ENCODE measurements around the gene BPIFA2. TPM values are rescaled to one million over a fixed set of nuclear protein-coding genes. Genes with fewer than 3 reads are reported as not detected.

Gene BPIFA2
- total RNA-seq, 4 donors from 2014 or later, result not detected

DNA sequence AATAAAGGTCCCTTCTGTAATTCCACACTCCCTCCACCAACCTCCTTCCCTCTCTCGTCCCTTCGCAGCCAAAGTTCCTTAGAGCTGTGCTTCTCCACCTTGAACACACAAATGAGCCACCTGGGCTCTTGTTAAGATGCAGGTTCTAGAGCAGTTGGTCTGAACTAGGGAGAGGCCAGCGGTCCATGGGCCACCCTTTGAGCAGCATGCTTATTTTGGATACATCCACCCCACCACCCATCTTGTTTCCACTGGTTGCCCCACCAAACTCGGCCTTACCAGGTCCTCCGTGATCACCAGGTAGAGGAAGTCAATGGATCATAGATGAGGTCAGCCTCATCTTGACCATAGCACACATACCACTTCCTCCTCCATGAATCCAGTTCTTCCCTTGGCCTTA lies 7.3 kb upstream of the BPIFA2 start:
- no peak for DNase-seq
- TF ChIP-seq POLR2A (IDR thresholded peaks at IDR 0.05), result no peak
- TF ChIP-seq, protein P1, sequence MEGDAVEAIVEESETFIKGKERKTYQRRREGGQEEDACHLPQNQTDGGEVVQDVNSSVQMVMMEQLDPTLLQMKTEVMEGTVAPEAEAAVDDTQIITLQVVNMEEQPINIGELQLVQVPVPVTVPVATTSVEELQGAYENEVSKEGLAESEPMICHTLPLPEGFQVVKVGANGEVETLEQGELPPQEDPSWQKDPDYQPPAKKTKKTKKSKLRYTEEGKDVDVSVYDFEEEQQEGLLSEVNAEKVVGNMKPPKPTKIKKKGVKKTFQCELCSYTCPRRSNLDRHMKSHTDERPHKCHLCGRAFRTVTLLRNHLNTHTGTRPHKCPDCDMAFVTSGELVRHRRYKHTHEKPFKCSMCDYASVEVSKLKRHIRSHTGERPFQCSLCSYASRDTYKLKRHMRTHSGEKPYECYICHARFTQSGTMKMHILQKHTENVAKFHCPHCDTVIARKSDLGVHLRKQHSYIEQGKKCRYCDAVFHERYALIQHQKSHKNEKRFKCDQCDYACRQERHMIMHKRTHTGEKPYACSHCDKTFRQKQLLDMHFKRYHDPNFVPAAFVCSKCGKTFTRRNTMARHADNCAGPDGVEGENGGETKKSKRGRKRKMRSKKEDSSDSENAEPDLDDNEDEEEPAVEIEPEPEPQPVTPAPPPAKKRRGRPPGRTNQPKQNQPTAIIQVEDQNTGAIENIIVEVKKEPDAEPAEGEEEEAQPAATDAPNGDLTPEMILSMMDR (IDR thresholded peaks at IDR 0.05), result no peak
- Histone ChIP-seq H3K27me3 (no peaks in the 10 kb centered on the region), H3K4me3 (replicated peaks in 1 of 3) (no peak overlapping the region), H3K9me3 (no peaks in the 10 kb centered on the region), H3K36me3 (no peaks in the 10 kb centered on the region), H3K4me1 (no peaks in the 10 kb centered on the region), H3K27ac (no peak overlapping the region)
- intact Hi-C loops (cut with DNase I), result no loop called here
- WGBS, 2 donors, result 93 to 96% methylated on average over 5 of the region's 5 CpGs

DNA sequence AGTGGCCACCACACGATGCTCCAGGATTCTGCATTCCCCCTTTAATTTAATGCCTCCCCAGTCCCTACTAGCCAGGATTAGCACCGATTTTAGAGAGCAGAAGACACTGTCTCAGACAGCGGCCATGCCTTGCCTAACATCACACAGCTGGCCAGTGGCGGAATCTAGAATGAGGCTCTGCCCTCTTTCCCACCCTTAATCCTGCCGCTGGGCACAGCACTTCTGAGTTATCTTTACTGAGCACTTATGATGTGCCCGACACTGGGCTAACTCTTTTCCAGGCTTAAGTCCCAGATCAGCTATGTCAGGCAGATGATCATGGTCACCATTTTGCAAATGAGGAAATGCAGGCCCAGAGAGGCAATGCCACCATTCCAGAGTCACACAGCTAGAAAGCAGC lies 5.6 kb upstream of the BPIFA2 start:
- WGBS, 2 donors, result 88 to 95% methylated on average over 6 of the region's 6 CpGs

DNA sequence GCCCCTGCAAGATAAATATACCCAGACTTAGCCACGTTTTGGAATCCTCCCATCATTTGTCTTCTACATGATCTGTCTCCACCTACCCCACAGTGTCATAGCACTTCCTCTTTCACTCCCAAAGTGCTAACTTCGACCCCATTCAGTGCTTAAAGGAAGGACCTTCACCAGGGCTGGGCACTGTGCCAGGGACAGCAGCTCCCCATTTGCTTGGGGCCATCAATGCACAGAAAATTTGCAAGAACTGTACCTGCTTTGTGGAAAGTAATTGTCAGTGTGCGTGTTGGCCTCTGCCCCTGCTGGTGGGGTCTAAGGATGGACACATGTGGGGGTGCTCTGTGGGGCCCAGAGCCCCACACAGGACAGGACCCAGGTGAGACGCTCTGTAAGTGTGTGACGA lies 5.2 kb upstream of the BPIFA2 start:
- intact Hi-C loops (cut with DNase I), result no loop called here
- Histone ChIP-seq H3K27ac (no peak overlapping the region), H3K36me3 (no peaks in the 10 kb centered on the region), H3K4me3 (replicated peaks in 1 of 3) (no peak overlapping the region), H3K9me3 (no peaks in the 10 kb centered on the region), H3K27me3 (no peaks in the 10 kb centered on the region), H3K4me1 (no peaks in the 10 kb centered on the region)
- WGBS, 2 donors, result 63 to 76% methylated on average over 5 of the region's 5 CpGs
- no peak for DNase-seq
- no peak for TF ChIP-seq POLR2A (IDR thresholded peaks at IDR 0.05)
- TF ChIP-seq, protein P1 (IDR thresholded peaks at IDR 0.05), result no peak

More for the DNA sequence above, 5.6 kb upstream of the BPIFA2 start:
- H3K9me3 ChIP-seq, result no peaks in the 10 kb centered on the region
- H3K36me3 ChIP-seq, result no peaks in the 10 kb centered on the region
- no peaks in the 10 kb centered on the region for H3K27me3 ChIP-seq
- H3K4me1 ChIP-seq, result no peaks in the 10 kb centered on the region
- no peak overlapping the region for H3K4me3 ChIP-seq (replicated peaks in 1 of 3)
- TF ChIP-seq POLR2A (IDR thresholded peaks at IDR 0.05), result no peak
- TF ChIP-seq, protein P1 (IDR thresholded peaks at IDR 0.05), result no peak
- DNase-seq, result no peak
- intact Hi-C loops (cut with DNase I), result no loop called here
- no peak overlapping the region for H3K27ac ChIP-seq

DNA sequence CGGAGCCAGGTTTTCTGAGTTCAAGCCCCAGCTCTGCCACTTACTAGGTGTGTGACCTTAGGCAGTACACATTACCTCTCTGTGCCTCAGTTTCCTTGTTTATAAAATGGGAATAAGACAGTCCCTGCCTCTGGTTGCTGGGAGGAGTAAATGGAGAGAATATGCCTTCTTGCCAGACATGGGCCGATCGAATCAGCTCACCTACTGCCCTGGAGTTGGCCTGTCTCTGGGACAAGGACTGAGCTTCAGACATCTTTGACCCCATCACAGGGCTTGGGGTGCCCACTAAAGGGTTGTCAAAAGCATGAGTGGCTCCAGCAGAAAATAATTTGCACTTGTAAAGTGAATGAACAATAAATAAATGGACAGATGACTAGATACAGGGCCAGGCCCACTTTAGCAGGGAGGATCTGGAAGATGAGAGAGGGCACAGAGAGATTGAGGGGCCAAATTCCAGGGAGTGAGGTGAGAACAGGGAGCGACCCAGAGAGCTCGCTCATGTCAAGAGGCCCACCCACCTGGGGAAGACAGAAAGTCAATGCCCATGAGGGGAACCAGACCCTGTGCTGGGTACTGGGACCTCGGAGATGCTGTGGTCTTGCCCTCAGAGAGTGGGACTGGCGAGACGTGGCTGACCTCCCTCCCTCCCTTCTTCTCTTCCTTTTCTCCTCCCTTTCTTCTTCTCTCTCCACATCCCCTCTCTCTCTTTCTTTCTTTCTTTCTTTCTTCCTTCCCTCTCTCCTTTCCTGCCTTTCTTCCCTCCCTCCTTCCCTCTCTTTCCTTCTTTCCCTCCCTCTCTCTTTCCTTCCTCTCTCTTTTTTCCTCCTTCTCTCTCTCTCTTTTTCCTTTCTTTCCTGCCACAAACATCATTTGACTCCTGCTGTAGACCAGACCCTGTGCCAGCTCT lies 3.9 kb upstream of the BPIFA2 start:
- TF ChIP-seq POLR2A (IDR thresholded peaks at IDR 0.05), result no peak
- TF ChIP-seq, protein P1 (IDR thresholded peaks at IDR 0.05), result no peak
- H3K36me3 ChIP-seq, result no peaks in the 10 kb centered on the region
- no peak for DNase-seq
- no peaks in the 10 kb centered on the region for H3K9me3 ChIP-seq
- no peaks in the 10 kb centered on the region for H3K4me1 ChIP-seq
- 84 to 89% methylated on average over 8 of the region's 8 CpGs for WGBS, 2 donors
- no peaks in the 10 kb centered on the region for H3K27me3 ChIP-seq
- H3K27ac ChIP-seq, result no peak overlapping the region
- intact Hi-C loops (cut with DNase I), result no loop called here
- no peak overlapping the region for H3K4me3 ChIP-seq (replicated peaks in 1 of 3)

DNA sequence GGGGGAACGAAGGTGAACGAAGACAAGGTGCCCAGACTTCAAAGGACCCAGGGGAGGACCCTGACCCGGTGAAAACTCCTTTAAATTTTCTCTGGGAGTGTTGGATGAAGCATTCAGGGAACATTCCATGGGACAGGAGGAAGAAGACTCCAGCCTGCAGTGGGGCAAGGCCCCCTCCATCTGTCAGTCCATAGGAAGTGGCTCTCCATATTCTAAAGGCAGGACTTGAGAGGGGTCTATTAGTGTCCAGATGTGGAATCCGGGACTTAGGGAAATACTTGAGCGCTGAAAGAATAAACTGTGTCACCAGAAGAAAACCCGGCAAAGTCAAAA lies 3.2 kb upstream of the BPIFA2 start:
- Histone ChIP-seq H3K4me1 (no peaks in the 10 kb centered on the region), H3K9me3 (no peaks in the 10 kb centered on the region), H3K4me3 (replicated peaks in 1 of 3) (no peak overlapping the region), H3K27me3 (no peaks in the 10 kb centered on the region), H3K27ac (no peak overlapping the region), H3K36me3 (no peaks in the 10 kb centered on the region)
- WGBS, 2 donors, result 78 to 83% methylated on average over 6 of the region's 6 CpGs
- TF ChIP-seq POLR2A (IDR thresholded peaks at IDR 0.05), result no peak
- TF ChIP-seq, protein P1 (IDR thresholded peaks at IDR 0.05), result no peak
- intact Hi-C loops (cut with DNase I), result no loop called here
- no peak for DNase-seq
